ENCODE results near the gene ABHD6. TPM values are rescaled to one million over a fixed set of nuclear protein-coding genes. Genes with fewer than 3 reads are reported as not detected.

The ABHD6 gene
- total and polyA plus RNA-seq, 7 experiments from 2014 or later: 2.5 to 7.3 (median 6.4) TPM

- Histone ChIP-seq H3K36me3 (ENCODE audit: control insufficient read depth in 2 of 3, insufficient read depth in 3 of 3, low read length in 3 of 3) (peaks cover 0 to 4% (median 0%) of the 10 kb centered on the region in 3 experiments), H3K27me3 (ENCODE audit: control insufficient read depth in 2 of 2, insufficient read depth in 2 of 2, low read length in 2 of 2) (no peaks in the 10 kb centered on the region), H3K27ac (ENCODE audit: low read depth, low read length) (peak within 1 kb of the TSS; percentile 70), H3K4me1 (ENCODE audit: control insufficient read depth in 2 of 2, insufficient read depth in 2 of 2, low read length in 2 of 2) (peaks cover 20 to 22% of the 10 kb centered on the region in 2 donors), H3K4me3 (ENCODE audit: low read length) (peak within 1 kb of the TSS; percentile 68), H3K9me3 (ENCODE audit: control insufficient read depth in 2 of 3, low read length in 3 of 3) (no peaks in the 10 kb centered on the region)
- CTCF ChIA-PET: interaction anchor here (3.2 kb wide), 1 partner anchor 26 kb away, joined by 12 read pairs; the partner anchor contains the start of genes HTD2 and RPP14
- H3K27me3 Mint-ChIP-seq: no peaks in the 10 kb centered on the region
- intact Hi-C loops (cut with micrococcal nuclease): loop anchor here (1.0 to 5.0 kb wide), 11 partner anchors 8 to 200 kb away; partner anchors contain the start of genes PDHB (in 2 of the 2), ABHD6 (in 1 of the 2), HTD2 (in 1 of the 2) and RPP14 (in 1 of the 2)
- ATAC-seq (peak; percentile 94), DNase-seq (peak; percentile 63 to 89 (median 79))
- H3K27ac Mint-ChIP-seq: peak within 1 kb of the TSS; percentile 65 to 97 (median 88)
- peak within 1 kb of the TSS; percentile 83 to 100 (median 99) for H3K4me3 Mint-ChIP-seq
- POLR2A ChIA-PET: interaction anchor here (0.6 to 4.2 kb wide), 4 partner anchors 25 to 159 kb away, joined by 3 to 29 read pairs (median 4); partner anchors contain the start of genes HTD2, KCTD6 and RPP14
- H3K4me1 Mint-ChIP-seq: peaks cover 30 to 47% (median 38%) of the 10 kb centered on the region in 7 donors
- no peaks in the 10 kb centered on the region for H3K9me3 Mint-ChIP-seq
- peaks cover 0 to 7% (median 4%) of the 10 kb centered on the region in 5 donors for H3K36me3 Mint-ChIP-seq
Measured at GRCh38 chr3:58332575-58333188, 95.1 kb downstream of the ABHD6 start, which contains the start of gene PXK. Gene PXK (plus strand): TSS chr3:58332892. CDS start chr3:58332989, 97 bp downstream.

- H3K27ac Mint-ChIP-seq: peak overlapping the region; percentile 65 to 97 (median 88)
- peak overlapping the region; percentile 68 for H3K4me3 ChIP-seq (ENCODE audit: low read length)
- H3K36me3 ChIP-seq (ENCODE audit: control insufficient read depth in 2 of 3, insufficient read depth in 3 of 3, low read length in 3 of 3): peaks cover 0 to 4% (median 0%) of the 10 kb centered on the region in 3 experiments
- H3K4me1 Mint-ChIP-seq: peaks cover 30 to 47% (median 38%) of the 10 kb centered on the region in 7 donors
- peak overlapping the region; percentile 70 for H3K27ac ChIP-seq (ENCODE audit: low read depth, low read length)
- H3K27me3 ChIP-seq (ENCODE audit: control insufficient read depth in 2 of 2, insufficient read depth in 2 of 2, low read length in 2 of 2): no peaks in the 10 kb centered on the region
- intact Hi-C loops (cut with micrococcal nuclease): loop anchor here (1.0 to 5.0 kb wide), 6 partner anchors 17 to 199 kb away; partner anchors contain the start of gene PDHB (in 1 of the 2)
- ChIA-PET CTCF (interaction anchor here (1.2 to 3.2 kb wide), 2 partner anchors 27 to 158 kb away, joined by 7 to 12 read pairs; partner anchors contain the start of genes HTD2, KCTD6 and RPP14), POLR2A (interaction anchor here (0.6 to 4.2 kb wide), 4 partner anchors 26 to 158 kb away, joined by 3 to 29 read pairs (median 3); partner anchors contain the start of genes HTD2 and RPP14)
- no peaks in the 10 kb centered on the region for H3K9me3 ChIP-seq (ENCODE audit: control insufficient read depth in 2 of 3, low read length in 3 of 3)
- ATAC-seq (peak; percentile 43), DNase-seq (peak in 8 of 9 donors; percentile 5 to 51 (median 20))
- H3K4me1 ChIP-seq (ENCODE audit: control insufficient read depth in 2 of 2, insufficient read depth in 2 of 2, low read length in 2 of 2): peaks cover 20 to 22% of the 10 kb centered on the region in 2 donors
- peaks cover 0 to 7% (median 4%) of the 10 kb centered on the region in 5 donors for H3K36me3 Mint-ChIP-seq
- H3K4me3 Mint-ChIP-seq: peak overlapping the region; percentile 83 to 100 (median 99)
- H3K27me3 Mint-ChIP-seq: no peaks in the 10 kb centered on the region
- H3K9me3 Mint-ChIP-seq: no peaks in the 10 kb centered on the region
Measured at GRCh38 chr3:58333206-58334012, 95.8 kb downstream of the ABHD6 start.

GRCh38 chr3:58334013-58334321 lies 96.4 kb downstream of the ABHD6 start:
- POLR2A ChIA-PET: interaction anchor here (1.0 to 4.2 kb wide), 2 partner anchors 26 kb away, joined by 3 to 29 read pairs; partner anchors contain the start of genes HTD2 and RPP14
- peaks cover 20 to 22% of the 10 kb centered on the region in 2 donors for H3K4me1 ChIP-seq (ENCODE audit: control insufficient read depth in 2 of 2, insufficient read depth in 2 of 2, low read length in 2 of 2)
- no peaks in the 10 kb centered on the region for H3K27me3 Mint-ChIP-seq

GRCh38 chr3:58334506-58334884 lies 96.9 kb downstream of the ABHD6 start:
- POLR2A ChIA-PET: interaction anchor here (2.2 kb wide), 1 partner anchor 28 kb away, joined by 7 read pairs; the partner anchor contains the start of genes HTD2 and RPP14
- no peak overlapping the region for H3K27ac ChIP-seq (ENCODE audit: low read depth, low read length)
- H3K36me3 Mint-ChIP-seq: peaks cover 0 to 13% (median 11%) of the 10 kb centered on the region in 5 donors
- no peaks in the 10 kb centered on the region for H3K9me3 Mint-ChIP-seq
- H3K36me3 ChIP-seq (ENCODE audit: control insufficient read depth in 2 of 3, insufficient read depth in 3 of 3, low read length in 3 of 3): peaks cover 0 to 4% (median 0%) of the 10 kb centered on the region in 3 experiments
- no peak overlapping the region for H3K4me3 ChIP-seq (ENCODE audit: low read length)
- CTCF ChIA-PET: interaction anchor here (0.7 to 3.2 kb wide), 4 partner anchors 15 to 157 kb away, joined by 3 to 12 read pairs (median 8); partner anchors contain the start of genes HTD2, KCTD6 and RPP14
- ATAC-seq (no peak), DNase-seq (no peak)
- H3K4me1 ChIP-seq (ENCODE audit: control insufficient read depth in 2 of 2, insufficient read depth in 2 of 2, low read length in 2 of 2): peaks cover 20 to 22% of the 10 kb centered on the region in 2 donors
- H3K27me3 Mint-ChIP-seq: no peaks in the 10 kb centered on the region
- H3K27me3 ChIP-seq (ENCODE audit: control insufficient read depth in 2 of 2, insufficient read depth in 2 of 2, low read length in 2 of 2): no peaks in the 10 kb centered on the region
- peak overlapping the region; percentile 31 to 100 (median 98) for H3K4me3 Mint-ChIP-seq
- H3K4me1 Mint-ChIP-seq: peaks cover 30 to 47% (median 41%) of the 10 kb centered on the region in 7 donors
- no peaks in the 10 kb centered on the region for H3K9me3 ChIP-seq (ENCODE audit: control insufficient read depth in 2 of 3, low read length in 3 of 3)
- intact Hi-C loops (cut with micrococcal nuclease): loop anchor here in 1 of 2 donors (1.0 to 5.0 kb wide), 2 partner anchors 20 to 138 kb away; no protein-coding TSS in a partner anchor
- peak overlapping the region in 4 of 9 donors; percentile 14 to 84 (median 58) for H3K27ac Mint-ChIP-seq

More at GRCh38 chr3:58334013-58334321, 96.4 kb downstream of the ABHD6 start:
- Mint-ChIP-seq H3K4me1 (peaks cover 30 to 47% (median 41%) of the 10 kb centered on the region in 7 donors), H3K4me3 (peak overlapping the region; percentile 45 to 100 (median 98)), H3K27ac (peak overlapping the region in 6 of 9 donors; percentile 65 to 97 (median 86)), H3K9me3 (no peaks in the 10 kb centered on the region), H3K36me3 (peaks cover 0 to 10% (median 6%) of the 10 kb centered on the region in 5 donors)
- DNase-seq (no peak), ATAC-seq (no peak)
- H3K4me3 ChIP-seq (ENCODE audit: low read length): peak overlapping the region; percentile 68
- H3K36me3 ChIP-seq (ENCODE audit: control insufficient read depth in 2 of 3, insufficient read depth in 3 of 3, low read length in 3 of 3): peaks cover 0 to 4% (median 0%) of the 10 kb centered on the region in 3 experiments
- H3K27me3 ChIP-seq (ENCODE audit: control insufficient read depth in 2 of 2, insufficient read depth in 2 of 2, low read length in 2 of 2): no peaks in the 10 kb centered on the region
- intact Hi-C loops (cut with micrococcal nuclease): loop anchor here in 1 of 2 donors (1.0 to 5.0 kb wide), 2 partner anchors 20 to 138 kb away; no protein-coding TSS in a partner anchor
- H3K9me3 ChIP-seq (ENCODE audit: control insufficient read depth in 2 of 3, low read length in 3 of 3): no peaks in the 10 kb centered on the region
- peak overlapping the region; percentile 70 for H3K27ac ChIP-seq (ENCODE audit: low read depth, low read length)
- CTCF ChIA-PET: interaction anchor here (1.2 to 3.2 kb wide), 2 partner anchors 27 to 157 kb away, joined by 7 to 12 read pairs; partner anchors contain the start of genes HTD2, KCTD6 and RPP14

- Histone ChIP-seq H3K27me3 (ENCODE audit: control insufficient read depth in 2 of 2, insufficient read depth in 2 of 2, low read length in 2 of 2) (no peaks in the 10 kb centered on the region), H3K4me1 (ENCODE audit: control insufficient read depth in 2 of 2, insufficient read depth in 2 of 2, low read length in 2 of 2) (peaks cover 20 to 22% of the 10 kb centered on the region in 2 donors), H3K4me3 (ENCODE audit: low read length) (no peak overlapping the region), H3K9me3 (ENCODE audit: control insufficient read depth in 2 of 3, low read length in 3 of 3) (no peaks in the 10 kb centered on the region), H3K27ac (ENCODE audit: low read depth, low read length) (no peak overlapping the region), H3K36me3 (ENCODE audit: control insufficient read depth in 2 of 3, insufficient read depth in 3 of 3, low read length in 3 of 3) (peaks cover 0 to 4% (median 0%) of the 10 kb centered on the region in 3 experiments)
- Mint-ChIP-seq H3K27ac (peak overlapping the region in 3 of 9 donors; percentile 11 to 93 (median 18)), H3K36me3 (peaks cover 0 to 14% (median 13%) of the 10 kb centered on the region in 5 donors), H3K27me3 (no peaks in the 10 kb centered on the region), H3K4me1 (peaks cover 30 to 47% (median 42%) of the 10 kb centered on the region in 7 donors), H3K4me3 (peak overlapping the region in 7 of 10 donors; percentile 15 to 100 (median 62)), H3K9me3 (no peaks in the 10 kb centered on the region)
- ChIA-PET POLR2A (interaction anchor here (2.2 kb wide), 1 partner anchor 29 kb away, joined by 7 read pairs; the partner anchor contains the start of genes HTD2 and RPP14), CTCF (interaction anchor here (0.6 to 3.2 kb wide), 2 partner anchors 29 to 168 kb away, joined by 3 to 12 read pairs; partner anchors contain the start of genes HTD2 and RPP14)
- intact Hi-C loops (cut with micrococcal nuclease): no loop called here
- ATAC-seq (no peak), DNase-seq (no peak)
Measured at GRCh38 chr3:58335652-58335947, 98.0 kb downstream of the ABHD6 start.

Data from naive thymus-derived CD4-positive, alpha-beta T cell (primary cell).